ENCODE data around the gene ATP11A. TPM values are rescaled to one million over a fixed set of nuclear protein-coding genes. Genes with fewer than 3 reads are reported as not detected.

Gene ATP11A
- total RNA-seq, 1 donor from 2014 or later: 102 TPM

DNA sequence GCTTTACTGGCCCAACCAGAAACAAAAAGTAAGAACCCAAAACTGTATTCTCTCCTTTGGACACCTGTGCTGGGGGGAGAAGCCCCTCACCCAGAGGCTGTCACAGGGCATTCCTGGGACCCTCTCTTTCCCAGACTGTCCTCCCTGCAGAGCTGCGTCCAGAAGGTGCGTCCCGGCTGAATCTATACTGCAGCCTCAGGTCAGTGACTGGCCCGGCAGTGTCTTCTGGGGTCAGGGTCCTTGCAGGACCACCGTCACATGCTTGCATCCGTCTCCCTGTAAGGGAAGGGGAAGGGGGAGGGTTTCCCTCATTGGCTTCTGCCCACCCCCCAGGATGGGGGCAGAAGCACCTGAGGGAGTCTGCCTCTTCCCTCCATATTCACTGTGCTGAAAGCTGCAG, 76.5 kb downstream of the ATP11A start:
- intact Hi-C loops (cut with micrococcal nuclease): no loop called here
- no peak for ATAC-seq
- DNase-seq: no peak

DNA sequence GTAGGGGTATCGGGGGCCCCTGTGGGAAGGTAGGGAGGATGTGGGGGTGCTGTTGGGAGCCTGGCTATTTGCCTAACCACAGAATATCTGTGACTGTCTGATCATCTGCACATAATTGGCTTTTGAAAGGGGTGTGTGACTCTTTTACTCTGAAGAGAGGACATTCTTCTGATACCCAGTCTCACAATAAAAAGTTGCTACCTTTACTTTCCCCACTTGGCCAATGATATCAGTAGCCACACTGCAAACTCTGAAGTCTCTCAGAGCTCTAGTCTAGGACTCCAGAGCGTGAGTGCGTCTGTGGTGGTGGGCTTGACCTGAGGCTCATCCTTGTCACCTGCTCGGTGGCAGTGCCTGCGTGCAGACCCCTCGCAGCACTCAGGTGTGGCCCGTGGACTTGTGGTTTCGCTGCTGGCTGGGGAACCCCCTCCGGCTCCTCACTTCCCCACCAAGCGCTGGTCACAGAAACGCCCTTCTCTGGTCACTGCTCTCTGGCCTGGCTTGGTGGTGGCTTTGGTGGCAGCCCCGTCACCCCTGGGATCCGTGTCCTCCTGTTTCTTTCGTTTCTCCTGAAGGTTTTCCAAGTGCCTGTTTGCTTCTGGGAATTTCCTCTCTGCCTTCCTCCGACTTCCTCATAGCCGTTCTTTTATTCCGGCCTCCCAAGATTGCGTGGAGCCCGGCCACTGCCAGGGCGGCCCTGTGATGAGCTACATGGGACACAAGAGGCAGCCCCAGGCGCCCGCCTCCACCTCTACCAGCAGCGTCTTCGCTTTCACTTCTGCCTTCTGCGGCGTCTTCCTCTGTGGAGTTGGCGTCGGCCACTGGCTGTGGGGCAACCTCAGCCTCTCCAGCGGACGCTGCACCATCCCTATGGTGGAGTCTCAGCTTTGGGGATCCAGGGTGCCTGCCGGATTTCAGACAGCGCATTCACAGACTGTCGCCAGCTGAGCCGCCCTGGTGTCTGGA, 78.0 kb downstream of the ATP11A start:
- ATAC-seq (peak; percentile 10), DNase-seq (peak; percentile 74)
- intact Hi-C loops (cut with micrococcal nuclease): no loop called here

DNA sequence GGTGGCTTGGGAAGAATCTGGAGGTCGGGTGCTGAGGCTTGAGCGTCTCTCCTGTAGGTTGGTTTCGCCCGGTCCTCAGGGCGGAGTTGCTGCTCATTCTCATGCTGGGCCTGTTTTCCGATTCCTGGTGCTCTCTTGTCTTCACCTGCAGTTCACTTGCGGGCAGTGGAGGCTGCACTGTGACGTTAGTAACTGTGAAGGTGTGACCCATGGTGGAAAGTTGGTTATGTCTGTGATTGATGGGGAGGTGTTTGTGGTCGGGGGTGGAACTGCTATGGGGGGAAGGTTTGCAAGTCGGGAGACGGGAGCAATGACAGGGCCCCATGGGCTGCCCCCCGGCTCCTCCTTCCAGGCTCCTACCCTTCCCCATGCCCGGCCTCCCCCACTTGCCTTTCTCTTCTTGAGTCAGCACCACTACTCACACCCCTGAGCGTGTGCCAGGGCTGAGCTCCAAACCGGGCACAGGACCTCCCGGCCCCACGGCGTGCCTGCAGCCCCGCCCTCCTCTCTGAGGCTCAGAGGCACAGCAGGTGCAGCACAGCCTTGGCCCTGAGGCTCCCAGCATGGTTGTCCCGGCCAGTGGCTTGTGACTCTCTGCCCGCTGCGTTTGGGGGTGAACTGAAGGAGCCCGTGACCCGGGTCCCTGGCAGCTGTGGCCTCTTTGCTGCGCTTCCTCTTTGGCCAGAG, 79.1 kb downstream of the ATP11A start:
- ATAC-seq: peak; percentile 82
- peak; percentile 85 for DNase-seq
- intact Hi-C loops (cut with micrococcal nuclease): no loop called here

DNA sequence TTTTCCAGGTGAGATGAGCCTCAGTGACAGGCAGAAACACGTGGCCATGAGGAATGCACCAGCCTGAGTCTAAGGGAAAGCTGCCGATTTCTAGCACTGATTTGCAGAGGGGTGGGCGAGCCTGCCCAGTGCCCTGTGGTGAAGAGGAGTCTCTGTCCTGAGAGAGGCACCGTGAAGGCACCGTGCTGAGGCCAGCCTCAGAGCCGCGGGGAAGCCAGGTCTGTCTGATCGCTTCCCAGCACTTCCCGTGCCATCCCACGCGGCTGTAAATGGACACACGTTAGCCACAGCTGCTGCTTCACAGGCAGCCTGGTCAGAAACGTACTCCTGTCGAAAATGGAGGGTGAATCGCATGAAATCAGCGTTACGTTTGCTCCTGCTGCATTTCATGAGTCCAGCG, 79.8 kb downstream of the ATP11A start:
- intact Hi-C loops (cut with micrococcal nuclease): no loop called here
- peak; percentile 39 for ATAC-seq
- no peak for DNase-seq

DNA sequence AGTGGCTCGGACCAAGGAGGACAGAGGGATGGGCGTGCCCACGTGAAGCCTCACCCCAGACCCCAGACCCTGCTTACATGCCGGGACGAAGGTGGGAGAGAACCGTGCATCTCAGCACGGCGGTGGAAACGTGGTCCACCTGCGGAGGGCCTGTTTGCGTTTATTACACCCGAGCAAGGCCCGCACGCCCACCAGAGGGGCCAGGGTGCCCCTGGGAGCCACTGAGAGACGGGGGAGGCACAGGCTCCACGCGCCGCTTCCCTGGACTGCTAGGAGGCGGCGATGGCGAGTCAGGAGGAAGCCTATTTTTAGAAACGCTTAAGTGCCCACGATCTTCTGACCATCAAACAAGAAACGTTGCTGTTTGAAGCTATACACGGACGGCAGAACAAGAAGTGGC, 80.7 kb downstream of the ATP11A start:
- no peak for DNase-seq
- ATAC-seq: peak; percentile 59
- intact Hi-C loops (cut with micrococcal nuclease): no loop called here

DNA sequence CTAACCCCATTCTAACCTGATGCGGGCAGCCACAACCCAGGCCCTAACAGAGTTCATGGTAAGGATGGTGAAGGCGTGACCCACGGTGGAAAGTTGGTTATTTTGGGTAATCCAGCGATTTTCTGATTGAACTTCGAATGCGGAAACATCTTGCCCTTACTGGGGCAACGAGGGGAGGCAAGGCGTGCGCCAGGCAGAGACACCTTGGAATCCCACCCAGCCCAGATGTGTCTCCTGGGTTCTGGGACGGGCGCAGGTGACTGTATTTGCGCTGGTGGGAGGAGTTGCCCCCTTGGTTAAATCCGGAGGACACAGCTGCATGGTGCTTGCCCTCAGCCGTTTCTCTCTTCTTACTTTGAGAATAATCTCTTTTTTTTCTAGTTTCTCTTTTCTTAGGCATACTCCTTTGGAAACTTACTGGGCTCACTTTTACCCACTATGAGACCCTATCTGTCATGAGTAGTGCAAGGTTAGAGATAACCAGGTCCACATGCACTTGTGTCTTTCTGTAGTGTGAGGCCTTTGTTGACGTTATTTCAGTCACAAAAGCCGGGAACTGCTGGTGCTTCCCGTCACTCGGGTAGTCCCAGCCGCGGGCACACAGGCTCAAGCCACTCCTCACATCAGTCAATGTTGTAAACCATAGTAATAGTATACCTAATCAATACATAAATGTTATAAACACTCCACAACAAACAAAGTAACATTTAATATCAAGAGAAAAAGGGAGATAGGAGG, 81.5 kb downstream of the ATP11A start:
- no peak for DNase-seq
- ATAC-seq: peak; percentile 21
- intact Hi-C loops (cut with micrococcal nuclease): no loop called here

DNA sequence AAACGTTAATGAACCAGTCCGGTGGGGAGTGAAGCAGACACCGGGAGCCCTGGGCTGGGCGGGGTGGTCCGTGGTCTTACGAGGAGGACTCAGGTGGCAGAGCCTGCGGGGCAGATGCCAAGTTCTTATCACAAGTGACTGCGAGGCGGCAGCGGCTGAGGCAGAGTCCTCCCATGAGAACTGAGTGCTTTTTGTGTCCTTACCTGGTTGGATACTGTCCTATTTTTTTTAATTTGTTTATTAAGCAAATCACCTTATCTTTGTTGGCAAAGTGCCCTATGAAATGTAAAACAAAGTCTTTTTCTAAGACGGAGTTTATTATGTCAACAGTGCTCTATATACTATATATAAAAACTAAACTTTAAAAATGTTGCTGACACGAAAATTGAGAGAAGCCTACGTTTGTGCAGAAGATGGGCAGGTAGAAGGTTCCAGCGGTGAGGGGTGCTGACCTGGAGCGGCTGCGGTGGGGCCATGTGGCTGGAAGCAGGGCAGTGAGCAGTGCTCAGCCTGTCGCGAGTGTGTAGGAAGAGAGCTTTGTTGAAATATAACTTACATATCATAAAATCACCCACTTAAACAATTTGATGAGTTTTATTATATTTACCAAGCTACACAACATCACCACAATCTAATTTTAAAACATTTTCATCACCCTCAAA, 82.2 kb downstream of the ATP11A start:
- no peak for DNase-seq
- no peak for ATAC-seq
- intact Hi-C loops (cut with micrococcal nuclease): no loop called here

DNA sequence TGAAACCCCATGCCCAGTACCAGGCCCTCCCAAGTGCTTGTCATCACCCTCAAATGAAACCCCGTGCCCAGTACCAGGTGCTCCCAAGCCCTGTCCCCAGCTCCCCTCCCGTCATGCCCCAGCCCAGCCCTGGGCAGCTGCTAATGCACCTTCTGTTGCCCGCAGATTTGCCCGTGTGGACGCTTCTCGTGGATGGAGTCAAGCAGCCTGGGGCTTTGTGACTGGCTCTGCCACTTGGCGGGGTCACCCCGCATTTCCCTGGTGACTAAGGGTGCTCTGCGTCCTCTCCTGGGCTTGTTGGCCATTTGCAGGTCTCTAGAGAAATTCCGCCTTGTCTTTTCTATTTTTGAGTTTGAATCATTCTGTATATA, 82.7 kb downstream of the ATP11A start:
- ATAC-seq: peak; percentile 33
- intact Hi-C loops (cut with micrococcal nuclease): no loop called here
- DNase-seq: peak; percentile 59

DNA sequence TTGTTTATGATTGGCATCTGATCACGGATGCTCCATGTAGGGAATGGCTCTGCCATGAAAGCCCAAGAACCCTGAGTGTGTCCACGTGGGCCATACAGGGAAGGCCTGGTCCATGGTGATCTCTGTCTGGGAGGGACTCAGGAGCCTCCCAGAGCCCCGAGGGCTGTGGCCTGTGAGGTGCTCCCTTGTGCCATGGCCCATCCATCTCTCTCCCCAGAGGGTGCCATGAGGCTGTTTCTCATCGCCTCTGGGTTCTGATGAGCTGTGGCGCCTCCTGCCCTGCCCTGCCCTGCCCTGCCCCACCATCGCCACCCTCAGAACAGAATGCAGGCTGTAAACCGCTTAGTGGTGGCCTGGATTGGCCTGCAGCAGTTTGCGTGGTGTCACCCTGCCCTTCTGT, 83.1 kb downstream of the ATP11A start:
- intact Hi-C loops (cut with micrococcal nuclease): no loop called here
- no peak for ATAC-seq
- no peak for DNase-seq

DNA sequence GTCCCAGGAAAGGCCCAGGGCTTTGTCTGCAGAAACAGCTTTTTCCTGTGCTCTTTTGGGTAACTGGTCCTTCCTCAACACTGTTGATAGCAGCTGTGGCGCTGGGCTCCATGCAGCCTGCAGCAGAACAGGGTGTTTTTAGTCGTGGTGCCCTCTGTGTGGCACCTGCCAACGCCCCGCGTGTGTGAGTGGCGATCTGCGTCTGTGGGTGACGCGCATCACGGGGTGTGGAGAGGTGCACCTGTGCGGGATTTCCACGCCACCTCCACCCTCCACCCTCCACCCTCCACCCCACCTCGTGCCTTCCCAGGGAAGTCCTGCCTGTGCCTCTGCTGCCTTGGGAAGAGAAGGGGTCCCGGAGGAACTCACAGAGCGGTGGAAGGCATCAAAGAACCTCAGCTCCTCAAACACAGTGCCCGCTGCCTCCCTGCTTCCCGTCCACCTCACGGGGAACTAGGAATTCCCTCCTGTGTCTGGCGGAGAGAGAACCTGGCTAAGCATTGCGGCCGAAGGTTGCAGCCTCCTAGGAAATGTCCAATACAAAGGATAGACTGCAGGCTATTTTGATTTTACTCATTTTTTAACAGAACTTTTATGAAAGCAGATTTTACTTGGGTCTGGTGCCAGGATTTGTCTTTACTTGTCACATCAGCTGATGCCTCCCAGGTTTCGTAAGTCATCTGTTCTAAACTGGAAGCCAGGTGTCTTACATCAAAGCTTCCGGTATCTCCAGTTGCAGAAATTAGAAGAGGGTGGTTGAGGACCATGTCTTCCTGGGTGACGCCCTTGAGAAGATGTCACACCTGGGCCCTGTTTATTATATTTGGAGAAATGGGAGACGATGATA, 84.0 kb downstream of the ATP11A start:
- ATAC-seq: no peak
- intact Hi-C loops (cut with micrococcal nuclease): no loop called here
- DNase-seq: no peak

DNA sequence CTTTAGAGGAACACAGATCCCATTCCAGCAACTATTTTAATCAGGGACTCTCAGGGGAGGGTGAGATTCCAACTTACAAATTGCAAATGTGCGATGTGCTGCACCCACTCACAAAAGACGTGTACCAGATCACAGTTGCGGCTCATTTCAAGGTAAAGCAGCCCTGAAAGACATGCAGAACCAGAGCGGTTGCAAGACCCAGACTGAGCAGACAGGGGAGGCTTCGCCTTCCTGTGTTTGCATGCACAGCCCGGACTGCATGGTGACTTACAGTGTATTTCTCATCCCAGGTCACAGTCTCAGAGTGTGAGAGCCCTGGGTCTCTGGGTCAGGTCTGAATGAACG, 84.6 kb downstream of the ATP11A start:
- intact Hi-C loops (cut with micrococcal nuclease): no loop called here
- ATAC-seq: no peak
- no peak for DNase-seq

DNA sequence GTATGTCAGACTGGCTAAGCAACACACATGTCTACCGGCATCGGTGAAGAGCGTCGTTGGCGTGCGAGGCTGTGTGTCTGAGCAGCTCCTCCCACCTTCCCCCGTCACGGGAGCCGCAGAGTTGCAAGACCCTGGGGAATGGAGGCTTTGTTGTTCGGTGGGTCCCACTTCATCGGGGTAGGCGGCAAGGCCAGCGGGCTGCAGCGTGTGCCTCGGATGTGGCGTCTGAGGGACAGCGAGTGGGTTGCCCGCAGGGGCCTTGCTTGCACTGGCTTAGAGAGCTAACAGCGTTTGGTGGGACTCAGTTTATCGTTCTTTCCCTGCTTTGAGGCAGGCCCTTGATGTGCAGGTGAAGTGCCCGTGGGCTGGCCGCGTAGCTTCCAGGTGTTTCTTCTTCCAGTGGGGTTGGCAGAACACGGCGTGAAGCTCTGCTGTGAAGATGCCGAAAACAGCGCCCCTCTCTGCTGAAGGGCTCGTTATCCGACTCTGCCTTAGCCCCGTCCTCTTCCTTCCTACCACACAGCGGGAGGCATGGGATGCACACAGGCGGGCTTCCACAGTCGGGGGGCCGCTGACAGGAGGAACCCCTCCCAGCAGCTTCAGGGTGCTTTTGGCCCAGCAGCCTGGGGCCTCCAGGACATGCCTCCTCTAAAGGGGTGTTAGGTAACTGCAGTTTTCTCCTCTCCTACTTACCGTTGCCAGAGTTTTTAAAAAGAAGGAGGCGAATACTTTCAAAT, 85.2 kb downstream of the ATP11A start:
- intact Hi-C loops (cut with micrococcal nuclease): no loop called here
- DNase-seq (no peak), ATAC-seq (no peak)

DNA sequence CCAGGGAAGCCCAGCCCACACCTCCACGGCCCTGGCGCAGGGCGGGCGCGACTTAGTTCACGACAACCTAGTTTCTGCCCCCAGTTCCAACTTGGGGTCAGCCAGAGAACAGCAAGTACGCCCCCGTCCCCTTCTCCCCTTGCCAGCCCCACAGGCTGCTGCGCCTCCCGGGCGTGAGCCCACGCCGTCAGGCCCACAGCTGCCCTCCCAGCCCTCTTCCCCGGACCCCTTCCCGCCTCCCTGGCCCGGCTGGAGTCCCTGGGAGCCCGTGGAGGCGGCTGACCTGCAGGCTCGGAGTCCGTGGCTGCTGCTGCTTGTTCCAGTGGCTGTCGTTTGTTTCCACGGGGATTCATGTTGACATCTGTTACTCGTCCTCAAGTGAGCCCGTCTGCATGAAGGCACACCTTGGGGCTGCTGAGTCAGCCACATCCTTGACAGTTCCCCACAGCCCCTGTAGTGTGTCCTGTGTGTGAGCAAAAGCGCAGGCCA, 86.0 kb downstream of the ATP11A start:
- peak; percentile 4 for ATAC-seq
- intact Hi-C loops (cut with micrococcal nuclease): no loop called here
- DNase-seq: no peak

DNA sequence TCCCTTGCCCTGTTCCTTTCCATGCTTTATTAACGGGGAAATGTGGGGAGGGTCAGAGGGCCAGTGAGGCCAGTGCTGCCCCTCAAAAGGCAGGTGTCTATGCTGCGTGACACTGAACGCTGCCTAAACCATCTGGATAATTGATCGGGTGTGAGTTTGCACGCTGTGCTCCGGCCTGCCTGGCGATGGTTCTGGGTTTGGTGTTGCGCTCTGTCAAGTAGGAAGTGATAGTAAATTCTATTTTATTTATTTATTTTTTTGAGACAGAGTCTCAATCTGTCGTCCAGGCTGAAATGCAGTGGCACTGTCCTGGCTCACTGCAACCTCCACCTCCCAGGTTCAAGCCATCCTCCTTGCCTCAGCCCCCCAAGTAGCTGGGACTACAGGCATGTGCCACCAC, 86.5 kb downstream of the ATP11A start:
- ATAC-seq (no peak), DNase-seq (no peak)
- intact Hi-C loops (cut with micrococcal nuclease): no loop called here

DNA sequence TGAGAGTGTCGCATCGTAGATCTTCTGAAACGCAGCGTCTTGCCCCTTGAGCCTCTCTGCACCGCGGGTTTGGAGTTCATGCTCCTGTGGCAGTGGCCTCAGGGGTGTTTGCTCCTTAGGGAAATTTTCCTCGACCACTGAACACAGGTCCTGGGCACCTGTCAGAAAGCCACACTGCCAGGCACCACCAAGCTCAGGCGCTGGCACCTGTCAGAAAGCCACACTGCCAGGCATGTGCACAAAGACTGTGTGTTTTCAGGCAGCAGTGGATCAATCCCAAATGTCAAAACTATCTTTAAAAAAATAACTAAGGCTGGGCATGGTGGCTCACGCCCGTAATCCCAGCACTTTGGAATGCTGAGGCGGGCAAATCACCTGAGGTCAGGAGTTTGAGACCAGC, 87.1 kb downstream of the ATP11A start:
- DNase-seq (no peak), ATAC-seq (no peak)
- intact Hi-C loops (cut with micrococcal nuclease): no loop called here

DNA sequence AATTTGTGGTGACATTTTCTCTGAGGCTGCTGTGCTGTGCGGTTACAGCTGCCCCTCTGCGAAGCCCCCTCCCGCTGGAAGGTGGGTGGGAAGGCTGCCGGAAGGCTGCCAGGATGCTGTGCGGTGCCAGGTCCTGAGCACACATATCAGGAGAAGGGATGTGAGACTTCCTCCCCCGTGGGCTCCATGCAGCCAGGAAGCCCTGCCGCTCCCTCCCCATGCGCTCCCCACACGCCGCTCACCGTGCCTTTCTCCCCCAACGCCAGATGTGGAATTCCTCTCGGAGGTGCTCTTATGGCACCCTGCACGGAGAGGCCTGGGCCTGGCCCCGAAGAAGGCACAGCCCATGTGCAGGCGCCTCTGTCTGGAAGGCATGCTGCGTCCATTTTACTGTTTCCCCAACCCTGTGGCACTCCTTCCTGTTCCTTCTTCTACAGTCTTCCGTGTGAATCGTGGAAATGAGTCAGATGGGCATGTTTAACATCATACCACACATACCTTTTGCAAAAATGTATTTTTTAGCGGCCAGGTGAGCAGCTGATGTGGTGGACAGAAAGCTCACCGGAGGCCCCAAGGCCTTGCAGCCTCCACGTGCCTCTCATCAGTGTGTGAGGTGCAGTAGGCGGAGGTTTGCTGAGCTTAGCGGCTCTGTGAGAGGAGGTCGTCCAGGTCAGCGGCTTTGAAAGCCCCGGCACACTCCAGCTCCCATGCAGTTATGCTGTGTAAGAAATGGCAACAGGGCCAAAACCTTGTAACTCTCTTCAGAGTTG, 88.0 kb downstream of the ATP11A start:
- DNase-seq (no peak), ATAC-seq (no peak)
- intact Hi-C loops (cut with micrococcal nuclease): no loop called here

Data from left ventricle myocardium superior (tissue), 1 donor.